Epidermal melanocyte (primary cell): ENCODE measurements around the gene H2AZ2.
"Not testable (repeated sequence)": the region's sequence is repeated elsewhere in the genome, so short reads cannot be mapped to it uniquely, and the experiment has no call there.

ENCODE experiments used
- DNase-seq: peaks from one replicate; pipeline ENCODE4 v3.0.0; 2011; ENCODE audit warnings: low spot score; ENCODE audit not compliant: insufficient read length

H2AZ2 gene

GRCh38 chr7:44787041-44787440 lies 60.8 kb downstream of the H2AZ2 start:
- no peak for DNase-seq

- DNase-seq = not testable (repeated sequence)
These were observed 62.7 kb downstream of the H2AZ2 start for GRCh38 chr7:44785218-44785617.

GRCh38 chr7:44784364-44784763 lies 63.5 kb downstream of the H2AZ2 start:
- no peak for DNase-seq

GRCh38 chr7:44783407-44783806 lies 64.5 kb downstream of the H2AZ2 start:
- no peak for DNase-seq

GRCh38 chr7:44782460-44782859 lies 65.4 kb downstream of the H2AZ2 start:
- DNase-seq = no peak
